OCI-M2 (cell line): ENCODE measurements around the gene TUT7.

Source experiments
- DNase-seq: peaks from one replicate; lab custom pipeline; 2025; ENCODE audit not compliant: unreplicated experiment; lab: John Stamatoyannopoulos, UW

The TUT7 gene

DNA sequence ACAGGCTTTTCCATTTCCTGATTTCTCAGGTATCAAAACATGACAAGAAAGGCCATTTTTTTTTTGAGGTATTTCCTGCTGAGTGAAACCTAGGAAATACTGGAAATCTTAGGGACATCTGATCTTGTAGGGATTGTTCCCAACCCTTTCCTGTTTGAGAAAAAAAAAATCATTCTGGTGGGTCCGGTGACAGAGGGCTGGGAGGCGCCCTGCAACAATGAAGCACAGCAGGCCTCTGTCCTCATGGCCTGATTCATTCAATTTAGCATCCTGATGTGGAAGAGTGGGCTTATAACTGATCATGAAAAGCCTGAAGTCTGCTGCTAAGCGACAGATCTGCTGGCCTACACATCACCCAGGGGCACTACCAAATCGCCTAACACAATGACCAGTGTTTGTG, 91.7 kb downstream of the TUT7 start:
- no peak for DNase-seq

DNA sequence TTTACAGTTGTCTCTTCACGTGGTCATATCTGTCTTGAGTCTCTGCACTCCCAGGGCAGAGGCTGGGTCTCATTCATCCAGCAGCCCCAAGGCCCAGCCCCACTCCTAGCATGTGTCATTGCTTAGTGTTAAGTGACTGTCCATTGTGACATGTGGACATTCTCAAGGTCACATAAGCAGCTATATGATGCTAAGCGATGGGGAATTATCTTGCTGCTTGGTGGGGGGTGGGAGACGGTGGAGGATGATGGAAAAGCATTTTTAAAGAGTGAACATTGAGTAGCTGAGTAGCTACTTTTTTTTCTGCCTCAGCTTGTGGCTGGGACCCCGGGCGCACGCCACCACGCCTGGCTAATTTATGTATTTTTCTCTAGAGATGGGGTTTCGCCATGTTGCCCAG, 94.7 kb downstream of the TUT7 start, which contains the start of gene C9orf153:
Gene C9orf153, minus strand, starts transcription at position 101 of the 400 bp plus-strand sequence. CDS start 30,054 bp downstream, outside the sequence.
- no peak for DNase-seq

GRCh38 chr9:86257391-86257790, 96.8 kb downstream of the TUT7 start:
- DNase-seq = no peak

GRCh38 chr9:86256653-86257052, 97.6 kb downstream of the TUT7 start:
- DNase-seq = no peak

GRCh38 chr9:86253577-86253976, 100.6 kb downstream of the TUT7 start:
- no peak for DNase-seq

- DNase-seq = no peak
Observed at GRCh38 chr9:86252870-86253269, 101.3 kb downstream of the TUT7 start.

DNA sequence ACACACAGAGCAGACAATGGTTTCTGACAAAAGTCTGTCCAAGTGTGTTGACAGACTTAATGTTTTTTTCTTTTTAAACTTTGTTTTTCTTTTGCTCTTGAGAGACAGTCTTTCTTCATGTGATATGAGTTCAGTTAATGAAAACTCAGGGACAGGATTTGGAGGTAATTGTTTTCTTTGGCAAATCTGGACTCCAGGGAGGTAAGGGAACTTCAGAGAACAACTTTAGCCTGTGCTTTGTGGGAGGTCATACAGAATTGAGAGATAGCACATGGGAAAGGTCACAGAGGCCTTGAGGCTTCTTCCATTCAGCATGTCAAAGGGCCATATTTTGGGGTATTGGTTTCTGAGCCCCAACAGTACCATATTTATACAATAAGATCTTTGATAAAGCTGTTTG, 104.1 kb downstream of the TUT7 start:
- DNase-seq = no peak

- DNase-seq = no peak
Observed at GRCh38 chr9:86248746-86249145, 105.5 kb downstream of the TUT7 start.

- DNase-seq = no peak
Observed at GRCh38 chr9:86246752-86247161, 107.5 kb downstream of the TUT7 start.

- no peak for DNase-seq
Observed at GRCh38 chr9:86242071-86242470, 112.1 kb downstream of the TUT7 start.

DNA sequence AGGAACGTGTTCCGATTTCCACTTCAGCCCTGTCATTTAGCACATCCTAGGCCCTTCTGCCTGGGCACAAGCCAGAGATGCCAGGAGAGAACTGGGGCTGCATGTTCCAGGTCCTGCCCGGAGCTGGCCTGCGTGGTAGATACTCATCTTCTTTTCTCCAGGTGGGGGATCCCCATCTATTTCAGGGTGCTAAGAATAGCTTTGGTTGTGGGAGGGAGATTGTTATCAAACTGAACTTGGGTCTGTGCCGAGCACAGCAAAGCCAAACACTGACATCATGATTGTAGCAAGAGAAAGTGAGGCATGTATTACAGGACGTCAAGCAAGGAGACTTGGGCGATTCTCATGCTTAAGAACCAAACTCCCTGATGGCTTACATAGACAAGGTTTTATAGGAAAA, 113.0 kb downstream of the TUT7 start:
- DNase-seq = no peak

DNA sequence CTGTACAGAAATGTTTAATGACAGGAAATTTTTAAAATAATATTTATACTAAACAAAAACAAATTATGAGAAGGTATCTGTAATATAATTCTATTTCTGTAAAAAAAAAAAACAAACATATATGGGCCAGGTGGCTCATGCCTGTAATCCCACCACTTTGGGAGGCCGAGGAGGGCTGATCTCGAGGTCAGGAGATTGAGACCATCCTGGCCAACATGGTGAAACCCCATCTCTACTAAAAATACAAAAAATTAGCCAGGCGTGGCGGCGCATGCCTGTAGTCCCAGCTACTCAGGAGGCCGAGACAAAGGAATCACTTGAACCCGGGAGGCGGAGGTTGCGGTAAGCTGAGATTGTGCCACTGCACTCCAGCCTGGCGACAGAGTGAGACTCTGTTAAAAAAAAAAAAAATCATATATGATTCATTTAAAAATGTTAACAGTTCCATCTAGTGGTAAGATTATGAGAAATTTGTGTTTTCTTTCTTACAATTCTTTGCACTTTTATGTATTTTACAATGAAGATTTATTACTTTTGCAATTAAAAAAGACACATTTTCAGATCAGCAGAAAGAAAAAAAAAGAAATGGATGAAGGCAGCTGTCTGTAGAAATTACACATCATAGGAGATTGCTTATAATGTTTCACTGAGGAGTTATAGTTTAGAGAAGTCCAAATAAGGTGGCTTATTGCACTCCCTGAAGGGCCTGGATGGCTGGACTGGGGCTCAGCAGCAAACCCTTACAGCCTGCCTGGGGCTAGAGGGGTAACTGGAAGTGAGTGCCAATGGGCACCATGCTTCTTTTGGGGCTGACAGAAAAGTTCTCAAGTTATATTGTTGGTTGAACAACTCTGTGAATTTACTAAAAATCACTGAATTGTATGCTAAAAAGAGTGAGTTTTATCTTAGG, 115.1 kb downstream of the TUT7 start:
- DNase-seq = no peak
